ENCODE results near the gene KIDINS220. TPM values are rescaled to one million over a fixed set of nuclear protein-coding genes. Genes with fewer than 3 reads are reported as not detected.

The KIDINS220 gene
- total and polyA plus RNA-seq, 2 of the 13 experiments (the other 11 are each of a cell fraction or from before 2014, with no cell fraction given): 25.2 to 32.3 TPM

- TF ChIP-seq ZNF569 (CRISPR knock-in tag; IDR thresholded peaks at IDR 0.05; ENCODE audit: borderline replicate concordance) (no peak), IRX3 (CRISPR knock-in tag; IDR thresholded peaks at IDR 0.05; ENCODE audit: borderline replicate concordance, low read depth) (no peak; the same call in 1 of the 2 replicates), ZNF543 (CRISPR knock-in tag; IDR thresholded peaks at IDR 0.05) (peak; percentile 63), ZNF770 (CRISPR knock-in tag; IDR thresholded peaks at IDR 0.05) (peak; percentile 60), ZBTB20 (CRISPR knock-in tag; IDR thresholded peaks at IDR 0.05; ENCODE audit: borderline replicate concordance, low read depth) (peak; percentile 76; the same call in 1 of the 2 replicates), DNMT1 (CRISPR knock-in tag; IDR thresholded peaks at IDR 0.05) (peak; percentile 14; the same call in 1 of the 2 replicates), WIZ (CRISPR knock-in tag; IDR thresholded peaks at IDR 0.05) (peak; percentile 82; the same call in 1 of the 2 replicates), ZNF143 (CRISPR knock-in tag; IDR thresholded peaks at IDR 0.05) (peak; percentile 64), ZBTB21 (CRISPR knock-in tag; IDR thresholded peaks at IDR 0.05) (no peak), ZNF160 (CRISPR knock-in tag; IDR thresholded peaks at IDR 0.05) (no peak; the same call in 1 of the 2 replicates), ZNF138 (CRISPR knock-in tag; IDR thresholded peaks at IDR 0.05; ENCODE audit: low read depth) (peak; percentile 53; the same call in 1 of the 2 replicates), GABPB1 (CRISPR knock-in tag; IDR thresholded peaks at IDR 0.05) (peak; percentile 60; the same call in 1 of the 2 replicates), FOXO1 (CRISPR knock-in tag; IDR thresholded peaks at IDR 0.05) (peak; percentile 45; the same call in 1 of the 2 replicates), ARNTL (CRISPR knock-in tag; IDR thresholded peaks at IDR 0.05) (peak; percentile 75; the same call in 1 of the 2 replicates), ZNF18 (CRISPR knock-in tag; IDR thresholded peaks at IDR 0.05; ENCODE audit: insufficient replicate concordance) (peak; percentile 68), MTF2 (CRISPR knock-in tag; IDR thresholded peaks at IDR 0.05; ENCODE audit: borderline replicate concordance) (no peak), DNMT3B (CRISPR knock-in tag; conservative IDR thresholded peaks at IDR 0.05) (no peak), ZNF451 (CRISPR knock-in tag; IDR thresholded peaks at IDR 0.05) (no peak), RNF2 (conservative IDR thresholded peaks at IDR 0.05; ENCODE audit: low read depth) (peak; percentile 76), ZNF33B (CRISPR knock-in tag; IDR thresholded peaks at IDR 0.05) (no peak; the same call in 1 of the 2 replicates)
- TF ChIP-seq, protein P1, sequence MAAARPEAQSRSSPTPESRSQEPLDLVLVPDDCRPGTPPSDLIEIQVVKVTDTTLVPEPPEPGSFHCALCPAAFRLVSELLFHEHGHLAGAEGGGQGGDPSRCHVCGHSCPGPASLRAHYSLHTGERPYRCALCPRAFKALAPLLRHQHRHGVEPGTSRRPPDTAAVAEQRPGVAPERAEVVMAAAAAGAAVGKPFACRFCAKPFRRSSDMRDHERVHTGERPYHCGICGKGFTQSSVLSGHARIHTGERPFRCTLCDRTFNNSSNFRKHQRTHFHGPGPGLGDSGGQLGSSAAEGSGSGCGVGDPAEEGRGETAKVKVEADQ (CRISPR knock-in tag; IDR thresholded peaks at IDR 0.05; ENCODE audit: borderline replicate concordance): 0 out of 2 replicates have a peak, but pooled peaks have one; percentile 29
- TF ChIP-seq, protein P2, sequence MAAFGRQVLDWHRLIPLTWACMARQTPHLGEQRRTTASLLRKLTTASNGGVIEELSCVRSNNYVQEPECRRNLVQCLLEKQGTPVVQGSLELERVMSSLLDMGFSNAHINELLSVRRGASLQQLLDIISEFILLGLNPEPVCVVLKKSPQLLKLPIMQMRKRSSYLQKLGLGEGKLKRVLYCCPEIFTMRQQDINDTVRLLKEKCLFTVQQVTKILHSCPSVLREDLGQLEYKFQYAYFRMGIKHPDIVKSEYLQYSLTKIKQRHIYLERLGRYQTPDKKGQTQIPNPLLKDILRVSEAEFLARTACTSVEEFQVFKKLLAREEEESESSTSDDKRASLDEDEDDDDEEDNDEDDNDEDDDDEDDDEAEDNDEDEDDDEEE (CRISPR knock-in tag; IDR thresholded peaks at IDR 0.05): no peak
- TF ChIP-seq, protein P3, sequence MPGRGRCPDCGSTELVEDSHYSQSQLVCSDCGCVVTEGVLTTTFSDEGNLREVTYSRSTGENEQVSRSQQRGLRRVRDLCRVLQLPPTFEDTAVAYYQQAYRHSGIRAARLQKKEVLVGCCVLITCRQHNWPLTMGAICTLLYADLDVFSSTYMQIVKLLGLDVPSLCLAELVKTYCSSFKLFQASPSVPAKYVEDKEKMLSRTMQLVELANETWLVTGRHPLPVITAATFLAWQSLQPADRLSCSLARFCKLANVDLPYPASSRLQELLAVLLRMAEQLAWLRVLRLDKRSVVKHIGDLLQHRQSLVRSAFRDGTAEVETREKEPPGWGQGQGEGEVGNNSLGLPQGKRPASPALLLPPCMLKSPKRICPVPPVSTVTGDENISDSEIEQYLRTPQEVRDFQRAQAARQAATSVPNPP (CRISPR knock-in tag; IDR thresholded peaks at IDR 0.05): peak; percentile 83
Measured at GRCh38 chr2:8684878-8685696, 152.3 kb downstream of the KIDINS220 start (continued).

Measured in HepG2 (cell line).